NT2/D1 (cell line): ENCODE measurements around the gene FPGT.

Experiments used
- YY1 ChIP-seq: IDR thresholded peaks from 2 replicates; pipeline ENCODE4 v1.6.1; 2011; ENCODE audit not compliant: insufficient read length, insufficient read depth
- ZNF274 ChIP-seq: IDR thresholded peaks from 2 replicates; pipeline ENCODE4 v1.6.1; 2011; ENCODE audit warnings: mild to moderate bottlenecking, low read depth, low read length

DNA sequence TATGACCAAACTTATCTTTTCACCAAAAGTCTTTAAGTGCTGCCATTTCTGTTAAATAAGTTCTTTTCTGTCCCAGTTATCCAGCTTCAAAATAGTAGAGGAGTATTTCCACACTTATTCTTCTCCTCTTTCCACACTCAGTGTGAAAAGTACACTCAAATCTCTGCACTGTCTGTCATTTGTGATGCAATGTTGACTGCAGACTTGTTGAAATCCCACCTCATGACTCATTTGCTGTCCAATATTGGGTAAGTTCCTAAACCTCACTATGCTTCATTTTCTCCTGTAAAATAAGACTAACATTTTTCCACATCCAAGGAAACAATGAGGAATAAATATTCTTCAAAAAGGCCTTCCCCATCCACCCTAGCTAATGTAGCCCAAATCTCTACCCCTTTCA is 17.6 kb upstream of the FPGT start:
- TF ChIP-seq YY1 (no peak), ZNF274 (no peak)
